GM19023 (cell line): ENCODE results near the gene KCNK3.

Experiments
- ATAC-seq: cut with Tn5 transposase; IDR thresholded peaks from one replicate; pipeline ENCODE4 v1.9.1; 2021; ENCODE audit warnings: mild to moderate bottlenecking, moderate library complexity; ENCODE audit not compliant: unreplicated experiment

Gene KCNK3

DNA sequence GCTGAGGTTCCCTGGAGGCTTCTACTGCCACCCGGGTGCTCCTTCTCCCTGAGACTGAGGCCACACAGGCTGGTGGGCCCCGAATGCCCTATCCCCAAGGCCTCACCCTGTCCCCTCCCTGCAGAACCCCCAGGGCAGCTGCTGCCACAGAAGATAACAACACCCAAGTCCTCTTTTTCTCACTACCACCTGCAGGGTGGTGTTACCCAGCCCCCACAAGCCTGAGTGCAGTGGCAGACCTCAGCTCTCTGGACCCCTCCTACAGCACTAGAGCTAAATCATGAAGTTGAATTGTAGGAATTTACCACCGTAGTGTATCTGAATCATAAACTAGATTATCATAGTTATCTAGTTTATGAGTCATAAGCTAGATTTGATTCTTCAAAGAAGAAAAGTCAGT lies 86.0 kb downstream of the KCNK3 start:
- ATAC-seq = no peak

DNA sequence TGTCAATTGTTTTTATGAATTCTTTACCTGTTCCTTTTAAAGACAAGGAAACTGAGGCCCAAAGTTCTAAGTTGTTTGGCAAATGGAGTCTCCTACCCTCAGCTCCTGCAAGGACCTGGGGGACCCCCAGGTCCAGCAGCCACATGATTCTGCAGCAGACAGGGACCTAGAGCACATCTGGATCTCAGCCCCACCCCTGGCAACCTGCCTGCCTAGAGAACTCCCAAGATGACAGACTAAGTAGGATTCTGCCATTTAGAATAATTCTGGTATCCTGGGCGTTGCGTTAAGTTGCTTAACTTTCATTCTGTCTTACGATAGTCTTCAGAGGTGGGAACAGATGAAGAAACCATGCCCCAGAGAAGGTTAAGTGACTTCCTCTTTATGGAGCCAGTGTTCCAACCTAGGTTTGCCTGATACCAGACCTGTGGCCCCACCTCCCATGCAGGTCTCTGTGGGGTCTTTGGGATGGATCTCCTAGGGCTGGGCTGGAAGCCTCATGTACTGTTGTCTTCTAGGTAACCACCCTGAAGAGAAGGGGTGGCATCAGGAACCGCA lies 87.8 kb downstream of the KCNK3 start:
- ATAC-seq = no peak
